ENCODE measurements around the gene DBF4B.
A peak's percentile ranks its signal among the peaks of the same experiment; 100 is the strongest.

The DBF4B gene

DNA sequence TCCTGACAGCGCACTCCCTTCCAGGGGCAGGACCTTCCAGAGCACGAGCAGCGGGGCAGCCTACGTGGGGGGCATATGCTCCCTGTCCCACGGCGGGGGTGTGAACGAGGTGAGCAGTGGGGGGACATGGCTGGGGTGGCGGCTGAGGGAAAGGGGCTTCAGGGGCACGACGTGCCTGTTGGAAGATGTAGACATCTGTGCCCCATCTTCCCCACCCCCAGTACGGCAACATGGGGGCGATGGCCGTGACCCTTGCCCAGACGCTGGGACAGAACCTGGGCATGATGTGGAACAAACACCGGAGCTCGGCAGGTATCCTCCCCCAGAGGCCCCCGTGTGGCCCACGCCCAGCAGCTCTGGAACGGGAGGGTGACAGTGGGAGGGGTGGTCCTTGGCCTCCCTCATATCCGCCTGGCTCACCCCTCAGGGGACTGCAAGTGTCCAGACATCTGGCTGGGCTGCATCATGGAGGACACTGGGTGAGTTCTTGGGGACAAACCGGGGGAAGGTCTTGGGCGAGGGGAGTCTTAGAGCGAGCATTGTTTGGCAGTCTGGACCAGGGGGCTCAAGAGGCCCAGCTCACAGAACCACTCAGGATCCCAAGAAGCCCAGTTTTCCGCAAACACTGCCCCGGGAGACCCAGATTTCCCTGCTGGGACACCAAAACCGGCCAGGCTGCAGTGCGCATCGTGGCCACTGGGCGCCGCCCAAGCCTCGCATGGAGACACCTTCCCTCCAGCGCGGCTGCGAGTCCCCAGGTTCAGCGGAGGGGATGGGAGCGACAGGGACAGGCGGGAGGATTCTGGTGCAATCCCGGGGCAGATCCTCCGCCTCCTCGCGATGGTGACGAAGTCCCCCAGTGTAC is 66.0 kb downstream of the DBF4B start:
- peak; percentile 99 for DNase-seq (ENCODE audit: insufficient read length, low spot score)
- TF ChIP-seq POLR2A (IDR thresholded peaks at IDR 0.05; ENCODE audit: low read depth, low read length): no peak
- no peak for FAIRE-seq

- peak; percentile 22; the same call in 1 of the 2 replicates for TF ChIP-seq POLR2A (IDR thresholded peaks at IDR 0.05; ENCODE audit: low read depth, low read length)
- FAIRE-seq (peak; percentile 23), DNase-seq (ENCODE audit: insufficient read length, low spot score) (peak; percentile 99)
Observed at GRCh38 chr17:44775136-44775837, 66.8 kb downstream of the DBF4B start.

GRCh38 chr17:44775838-44776621 is 67.6 kb downstream of the DBF4B start:
- no peak for TF ChIP-seq POLR2A (IDR thresholded peaks at IDR 0.05; ENCODE audit: low read depth, low read length)
- DNase-seq (ENCODE audit: insufficient read length, low spot score) (no peak), FAIRE-seq (no peak)

DNA sequence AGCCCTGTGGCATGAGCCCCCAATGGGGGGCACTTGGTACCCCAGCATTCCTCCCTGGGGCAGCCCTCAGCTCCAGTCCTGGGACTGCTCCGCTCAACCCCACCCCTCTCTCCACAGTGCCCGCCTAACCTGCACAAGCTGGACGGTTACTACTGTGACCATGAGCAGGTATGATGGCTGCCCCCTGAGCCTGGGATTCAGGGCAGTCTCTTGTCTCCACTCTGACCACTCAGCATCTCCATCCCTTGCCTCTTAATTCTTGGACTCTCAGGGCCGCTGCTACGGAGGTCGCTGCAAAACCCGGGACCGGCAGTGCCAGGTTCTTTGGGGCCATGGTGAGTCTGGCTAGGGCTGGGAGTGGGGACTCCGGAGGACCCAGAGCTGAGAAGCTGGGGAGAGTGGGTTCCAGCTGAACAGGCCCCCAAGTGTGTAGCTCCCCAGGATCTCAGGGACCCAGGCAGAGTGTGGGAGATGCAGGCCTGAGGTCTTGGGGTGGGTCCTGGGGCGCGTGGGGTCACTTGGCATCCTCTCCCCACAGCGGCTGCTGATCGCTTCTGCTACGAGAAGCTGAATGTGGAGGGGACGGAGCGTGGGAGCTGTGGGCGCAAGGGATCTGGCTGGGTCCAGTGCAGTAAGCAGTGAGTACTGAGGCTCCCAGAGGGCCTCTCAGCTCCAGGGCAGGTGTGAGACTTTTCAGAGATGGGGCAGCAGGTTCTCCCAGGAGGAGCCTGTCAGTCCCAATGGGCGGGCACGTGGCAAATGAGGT is 68.3 kb downstream of the DBF4B start:
- no peak for TF ChIP-seq POLR2A (IDR thresholded peaks at IDR 0.05; ENCODE audit: low read depth, low read length)
- DNase-seq (ENCODE audit: insufficient read length, low spot score) (no peak), FAIRE-seq (no peak)

- no peak for TF ChIP-seq POLR2A (IDR thresholded peaks at IDR 0.05; ENCODE audit: low read depth, low read length)
- FAIRE-seq (no peak), DNase-seq (ENCODE audit: insufficient read length, low spot score) (no peak)
Observed at GRCh38 chr17:44777394-44778348, 69.2 kb downstream of the DBF4B start.

GRCh38 chr17:44778656-44779210 is 70.3 kb downstream of the DBF4B start:
- DNase-seq (ENCODE audit: insufficient read length, low spot score) (no peak), FAIRE-seq (no peak)
- no peak for TF ChIP-seq POLR2A (IDR thresholded peaks at IDR 0.05; ENCODE audit: low read depth, low read length)

DNA sequence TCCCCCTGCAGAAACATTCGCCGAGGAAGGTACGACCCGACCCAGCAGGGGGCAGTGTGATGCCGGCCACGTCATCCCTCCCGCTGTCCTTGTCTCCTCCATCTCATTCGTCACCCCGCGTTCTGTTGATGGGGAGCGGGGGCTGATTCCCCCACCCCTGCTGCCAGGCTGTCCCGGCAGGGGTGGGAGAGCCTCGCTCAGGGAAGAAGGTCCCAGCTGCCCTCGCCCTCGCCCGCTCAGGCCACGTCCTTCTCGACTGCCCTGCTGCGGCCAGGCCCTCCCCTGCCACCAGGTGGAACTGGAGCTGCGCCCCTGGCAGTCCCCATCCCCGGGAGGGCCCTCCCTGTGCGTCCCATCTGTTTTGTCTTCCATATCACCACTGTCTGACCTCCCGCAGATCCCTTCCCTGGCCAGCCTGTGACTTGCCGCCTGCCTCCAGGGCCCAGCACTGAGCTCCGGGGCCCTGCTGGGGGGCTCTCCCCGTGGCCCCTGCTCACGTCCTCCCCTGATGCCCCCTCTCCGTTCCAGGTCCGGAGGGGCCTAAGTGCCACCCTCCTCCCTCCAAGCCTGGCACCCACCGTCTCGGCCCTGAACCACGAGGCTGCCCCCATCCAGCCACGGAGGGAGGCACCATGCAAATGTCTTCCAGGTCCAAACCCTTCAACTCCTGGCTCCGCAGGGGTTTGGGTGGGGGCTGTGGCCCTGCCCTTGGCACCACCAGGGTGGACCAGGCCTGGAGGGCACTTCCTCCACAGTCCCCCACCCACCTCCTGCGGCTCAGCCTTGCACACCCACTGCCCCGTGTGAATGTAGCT is 71.0 kb downstream of the DBF4B start:
- no peak for TF ChIP-seq POLR2A (IDR thresholded peaks at IDR 0.05; ENCODE audit: low read depth, low read length)
- DNase-seq (ENCODE audit: insufficient read length, low spot score) (peak; percentile 95), FAIRE-seq (no peak)

- no peak for TF ChIP-seq POLR2A (IDR thresholded peaks at IDR 0.05; ENCODE audit: low read depth, low read length)
- FAIRE-seq (no peak), DNase-seq (ENCODE audit: insufficient read length, low spot score) (no peak)
Observed at GRCh38 chr17:44780161-44780560, 71.7 kb downstream of the DBF4B start.

DNA sequence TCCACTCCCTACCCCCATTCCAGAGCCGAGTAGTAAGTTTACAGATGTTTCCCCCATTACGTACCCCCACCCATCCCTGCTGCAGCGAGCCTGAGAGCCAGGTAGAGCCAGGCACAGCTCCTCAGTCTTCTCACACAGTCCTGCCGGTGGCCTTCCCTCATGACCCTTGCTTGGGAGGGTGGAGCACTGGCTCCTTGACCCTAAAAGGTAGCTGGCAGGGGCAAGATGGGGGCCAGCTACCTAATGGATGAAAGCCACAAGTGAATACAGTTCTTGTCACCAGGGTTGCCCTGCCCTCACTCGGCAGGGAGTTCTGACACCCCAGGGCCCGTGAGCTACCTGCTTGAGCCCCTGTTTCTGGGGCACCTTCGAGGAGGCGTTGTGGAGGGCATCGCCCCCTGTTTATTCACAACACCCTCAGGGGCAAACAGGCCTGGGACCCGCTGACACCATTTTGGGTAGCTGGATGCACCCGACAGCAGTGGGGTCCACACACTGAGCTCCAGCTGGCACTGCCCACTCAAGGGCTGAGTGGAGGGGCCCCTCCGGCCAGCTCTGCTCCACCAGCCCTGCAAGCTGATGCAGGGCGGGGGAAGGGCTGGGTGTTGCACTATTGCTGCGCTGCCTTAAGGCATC is 72.5 kb downstream of the DBF4B start:
- DNase-seq (ENCODE audit: insufficient read length, low spot score) (no peak), FAIRE-seq (no peak)
- no peak for TF ChIP-seq POLR2A (IDR thresholded peaks at IDR 0.05; ENCODE audit: low read depth, low read length)

DNA sequence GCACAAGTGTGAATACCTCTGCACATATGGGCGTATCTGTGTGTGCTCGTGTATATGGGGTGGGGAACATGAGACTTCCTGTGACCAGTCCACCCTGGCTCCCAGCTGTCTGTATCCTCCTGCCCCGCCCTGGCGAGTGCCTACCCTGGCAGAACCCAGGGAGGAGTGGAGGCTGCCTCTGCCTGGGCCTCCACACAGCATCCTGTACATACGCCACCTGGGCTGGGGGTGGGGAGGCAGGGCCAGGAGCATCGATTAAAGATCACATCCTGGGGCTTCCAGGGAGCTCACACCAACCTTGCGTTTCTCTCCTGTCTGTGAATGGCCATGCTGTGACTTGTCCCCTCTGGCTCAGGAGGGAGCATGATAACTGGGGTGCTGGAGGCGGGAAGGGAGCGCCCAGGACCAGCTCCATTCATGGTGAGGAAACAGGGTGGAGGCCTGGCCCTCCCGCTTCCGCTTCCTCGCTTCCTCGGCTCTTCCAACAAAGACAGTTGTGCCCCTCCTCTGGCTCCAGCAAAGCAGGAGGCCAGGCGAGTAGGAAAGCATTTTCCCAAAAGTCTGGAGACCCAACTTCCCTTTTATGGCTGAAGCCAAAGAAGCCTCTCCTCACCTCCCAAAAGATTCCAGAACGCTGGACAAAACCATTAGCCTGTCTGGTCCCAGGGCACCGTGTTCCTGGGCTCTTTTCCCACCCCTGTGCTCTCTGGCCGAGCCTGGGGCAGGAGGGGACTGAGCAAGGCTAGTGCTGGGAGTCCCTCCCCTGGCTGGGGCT is 73.3 kb downstream of the DBF4B start:
- no peak for TF ChIP-seq POLR2A (IDR thresholded peaks at IDR 0.05; ENCODE audit: low read depth, low read length)
- no peak for FAIRE-seq
- no peak for DNase-seq (ENCODE audit: insufficient read length, low spot score)

All from H54 (cell line).